Breast epithelium (tissue), 3 donors: ENCODE measurements around the gene TOP3A.

Source experiments
- CTCF ChIP-seq, 3 donors: fragments of 450-650 bp; IDR thresholded peaks; one replicate each; pipeline ENCODE4 v1.5.1; 2016 to 2017; ENCODE audit warnings: antibody characterized with exemption in 3 of 3, mild to moderate bottlenecking in 3 of 3, moderate library complexity in 3 of 3
- POLR2A ChIP-seq: fragments of 450-650 bp; IDR thresholded peaks from one replicate; pipeline ENCODE4 v1.6.1; 2016; ENCODE audit warnings: antibody characterized with exemption, mild to moderate bottlenecking, moderate library complexity

DNA sequence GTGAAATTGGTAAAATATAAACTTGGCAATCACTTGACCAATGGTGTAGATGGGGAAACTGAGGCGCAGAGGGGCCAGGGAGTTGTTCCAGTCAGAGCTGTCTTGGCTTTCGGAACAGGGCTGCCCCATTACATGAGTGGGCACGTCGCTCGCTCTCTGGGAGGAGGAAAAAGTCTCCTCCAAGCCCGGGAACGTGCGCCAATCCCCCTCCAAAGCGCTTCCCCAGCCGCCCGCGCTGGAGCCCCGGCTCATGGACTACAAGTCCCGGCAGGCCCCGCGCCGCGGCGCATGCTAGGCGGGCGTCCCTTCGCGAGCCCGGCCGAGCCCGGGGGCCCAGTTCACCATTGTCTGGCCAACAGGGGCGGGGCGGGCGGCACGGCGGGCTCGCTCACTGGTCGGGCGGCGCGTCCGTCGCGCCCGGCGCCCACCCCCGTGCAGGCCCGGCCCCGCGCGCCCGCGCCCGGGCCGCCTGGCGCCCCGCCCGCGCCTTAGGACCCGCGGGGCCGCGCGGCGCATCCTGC, 89.6 kb downstream of the TOP3A start, which contains the start of gene LLGL1:
- TF ChIP-seq CTCF (IDR thresholded peaks at IDR 0.05) (no peak), POLR2A (no peak)
